ENCODE results near the gene CCDC85B. TPM values are rescaled to one million over a fixed set of nuclear protein-coding genes. Genes with fewer than 3 reads are reported as not detected.
A peak's percentile ranks its signal among the peaks of the same experiment; 100 is the strongest.

CCDC85B gene
- total and polyA plus RNA-seq, 2 of the 13 experiments (the other 11 are each of a cell fraction or from before 2014, with no cell fraction given), result 8.2 to 19.5 TPM

DNA sequence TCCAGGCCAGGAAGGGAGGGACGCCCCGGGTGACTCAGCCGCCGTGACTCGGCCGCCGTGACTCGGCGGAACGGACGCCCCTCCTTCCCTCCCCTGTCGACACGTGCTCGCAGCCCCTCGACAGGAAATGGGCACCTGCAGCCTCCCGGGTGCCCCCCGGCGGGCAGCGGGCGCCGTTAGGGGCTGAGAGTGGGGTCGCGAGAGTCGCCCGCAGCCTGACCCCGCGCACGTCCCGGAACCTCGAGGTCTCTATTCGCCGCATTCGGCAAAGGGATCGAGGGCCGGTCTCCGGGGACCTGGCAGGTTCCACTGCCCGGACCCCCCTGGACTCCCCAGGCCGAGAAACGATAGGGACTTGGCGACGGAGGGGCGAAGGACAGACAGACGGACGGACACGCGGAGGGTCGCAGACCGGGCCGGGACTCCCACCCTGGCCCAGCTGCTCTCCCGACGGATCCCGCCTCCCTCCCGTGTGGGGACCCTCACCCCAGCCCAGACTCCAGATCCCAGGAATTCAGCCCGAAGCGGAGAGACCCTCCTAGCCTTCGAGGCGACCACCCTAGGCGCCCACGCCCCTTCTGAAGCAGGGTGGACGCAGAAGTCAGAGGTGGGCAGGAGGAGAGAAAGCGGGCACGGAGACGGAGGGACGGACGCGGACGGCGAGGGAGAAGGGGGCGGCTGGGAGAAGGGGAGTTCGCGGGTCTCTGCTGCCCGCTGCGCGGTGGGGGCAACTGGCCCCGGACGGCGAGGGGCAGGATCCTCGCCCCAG is 9.1 kb downstream of the CCDC85B start (continued):
- peak; percentile 48; the same call in 1 of the 2 replicates for TF ChIP-seq ARID5B (CRISPR knock-in tag; IDR thresholded peaks at IDR 0.05)
- no peak for TF ChIP-seq NONO (IDR thresholded peaks at IDR 0.05)
- peak; percentile 60; the same call in 1 of the 2 replicates for TF ChIP-seq NONO (CRISPR knock-in tag; conservative IDR thresholded peaks at IDR 0.05)
- TF ChIP-seq, protein P1, sequence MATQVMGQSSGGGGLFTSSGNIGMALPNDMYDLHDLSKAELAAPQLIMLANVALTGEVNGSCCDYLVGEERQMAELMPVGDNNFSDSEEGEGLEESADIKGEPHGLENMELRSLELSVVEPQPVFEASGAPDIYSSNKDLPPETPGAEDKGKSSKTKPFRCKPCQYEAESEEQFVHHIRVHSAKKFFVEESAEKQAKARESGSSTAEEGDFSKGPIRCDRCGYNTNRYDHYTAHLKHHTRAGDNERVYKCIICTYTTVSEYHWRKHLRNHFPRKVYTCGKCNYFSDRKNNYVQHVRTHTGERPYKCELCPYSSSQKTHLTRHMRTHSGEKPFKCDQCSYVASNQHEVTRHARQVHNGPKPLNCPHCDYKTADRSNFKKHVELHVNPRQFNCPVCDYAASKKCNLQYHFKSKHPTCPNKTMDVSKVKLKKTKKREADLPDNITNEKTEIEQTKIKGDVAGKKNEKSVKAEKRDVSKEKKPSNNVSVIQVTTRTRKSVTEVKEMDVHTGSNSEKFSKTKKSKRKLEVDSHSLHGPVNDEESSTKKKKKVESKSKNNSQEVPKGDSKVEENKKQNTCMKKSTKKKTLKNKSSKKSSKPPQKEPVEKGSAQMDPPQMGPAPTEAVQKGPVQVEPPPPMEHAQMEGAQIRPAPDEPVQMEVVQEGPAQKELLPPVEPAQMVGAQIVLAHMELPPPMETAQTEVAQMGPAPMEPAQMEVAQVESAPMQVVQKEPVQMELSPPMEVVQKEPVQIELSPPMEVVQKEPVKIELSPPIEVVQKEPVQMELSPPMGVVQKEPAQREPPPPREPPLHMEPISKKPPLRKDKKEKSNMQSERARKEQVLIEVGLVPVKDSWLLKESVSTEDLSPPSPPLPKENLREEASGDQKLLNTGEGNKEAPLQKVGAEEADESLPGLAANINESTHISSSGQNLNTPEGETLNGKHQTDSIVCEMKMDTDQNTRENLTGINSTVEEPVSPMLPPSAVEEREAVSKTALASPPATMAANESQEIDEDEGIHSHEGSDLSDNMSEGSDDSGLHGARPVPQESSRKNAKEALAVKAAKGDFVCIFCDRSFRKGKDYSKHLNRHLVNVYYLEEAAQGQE (IDR thresholded peaks at IDR 0.05; ENCODE audit: borderline replicate concordance in 1 of 2, low read depth in 1 of 2, low read length in 2 of 2), result no peak
- TF ChIP-seq HHEX (CRISPR knock-in tag; IDR thresholded peaks at IDR 0.05), result no peak
- TF ChIP-seq, protein P2, sequence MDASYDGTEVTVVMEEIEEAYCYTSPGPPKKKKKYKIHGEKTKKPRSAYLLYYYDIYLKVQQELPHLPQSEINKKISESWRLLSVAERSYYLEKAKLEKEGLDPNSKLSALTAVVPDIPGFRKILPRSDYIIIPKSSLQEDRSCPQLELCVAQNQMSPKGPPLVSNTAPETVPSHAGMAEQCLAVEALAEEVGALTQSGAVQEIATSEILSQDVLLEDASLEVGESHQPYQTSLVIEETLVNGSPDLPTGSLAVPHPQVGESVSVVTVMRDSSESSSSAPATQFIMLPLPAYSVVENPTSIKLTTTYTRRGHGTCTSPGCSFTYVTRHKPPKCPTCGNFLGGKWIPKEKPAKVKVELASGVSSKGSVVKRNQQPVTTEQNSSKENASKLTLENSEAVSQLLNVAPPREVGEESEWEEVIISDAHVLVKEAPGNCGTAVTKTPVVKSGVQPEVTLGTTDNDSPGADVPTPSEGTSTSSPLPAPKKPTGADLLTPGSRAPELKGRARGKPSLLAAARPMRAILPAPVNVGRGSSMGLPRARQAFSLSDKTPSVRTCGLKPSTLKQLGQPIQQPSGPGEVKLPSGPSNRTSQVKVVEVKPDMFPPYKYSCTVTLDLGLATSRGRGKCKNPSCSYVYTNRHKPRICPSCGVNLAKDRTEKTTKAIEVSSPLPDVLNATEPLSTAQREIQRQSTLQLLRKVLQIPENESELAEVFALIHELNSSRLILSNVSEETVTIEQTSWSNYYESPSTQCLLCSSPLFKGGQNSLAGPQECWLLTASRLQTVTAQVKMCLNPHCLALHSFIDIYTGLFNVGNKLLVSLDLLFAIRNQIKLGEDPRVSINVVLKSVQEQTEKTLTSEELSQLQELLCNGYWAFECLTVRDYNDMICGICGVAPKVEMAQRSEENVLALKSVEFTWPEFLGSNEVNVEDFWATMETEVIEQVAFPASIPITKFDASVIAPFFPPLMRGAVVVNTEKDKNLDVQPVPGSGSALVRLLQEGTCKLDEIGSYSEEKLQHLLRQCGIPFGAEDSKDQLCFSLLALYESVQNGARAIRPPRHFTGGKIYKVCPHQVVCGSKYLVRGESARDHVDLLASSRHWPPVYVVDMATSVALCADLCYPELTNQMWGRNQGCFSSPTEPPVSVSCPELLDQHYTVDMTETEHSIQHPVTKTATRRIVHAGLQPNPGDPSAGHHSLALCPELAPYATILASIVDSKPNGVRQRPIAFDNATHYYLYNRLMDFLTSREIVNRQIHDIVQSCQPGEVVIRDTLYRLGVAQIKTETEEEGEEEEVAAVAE (CRISPR knock-in tag; IDR thresholded peaks at IDR 0.05; ENCODE audit: borderline replicate concordance), result no peak
- no peak for TF ChIP-seq TBP (CRISPR knock-in tag; IDR thresholded peaks at IDR 0.05)

All from HepG2 (cell line).